Measurements from ENCODE around the gene AGAP1. TPM values are rescaled to one million over a fixed set of nuclear protein-coding genes. Genes with fewer than 3 reads are reported as not detected.

The AGAP1 gene
- total RNA-seq, 6 experiments from 2014 or later, result 14.1 to 16.0 (median 15.1) TPM

DNA sequence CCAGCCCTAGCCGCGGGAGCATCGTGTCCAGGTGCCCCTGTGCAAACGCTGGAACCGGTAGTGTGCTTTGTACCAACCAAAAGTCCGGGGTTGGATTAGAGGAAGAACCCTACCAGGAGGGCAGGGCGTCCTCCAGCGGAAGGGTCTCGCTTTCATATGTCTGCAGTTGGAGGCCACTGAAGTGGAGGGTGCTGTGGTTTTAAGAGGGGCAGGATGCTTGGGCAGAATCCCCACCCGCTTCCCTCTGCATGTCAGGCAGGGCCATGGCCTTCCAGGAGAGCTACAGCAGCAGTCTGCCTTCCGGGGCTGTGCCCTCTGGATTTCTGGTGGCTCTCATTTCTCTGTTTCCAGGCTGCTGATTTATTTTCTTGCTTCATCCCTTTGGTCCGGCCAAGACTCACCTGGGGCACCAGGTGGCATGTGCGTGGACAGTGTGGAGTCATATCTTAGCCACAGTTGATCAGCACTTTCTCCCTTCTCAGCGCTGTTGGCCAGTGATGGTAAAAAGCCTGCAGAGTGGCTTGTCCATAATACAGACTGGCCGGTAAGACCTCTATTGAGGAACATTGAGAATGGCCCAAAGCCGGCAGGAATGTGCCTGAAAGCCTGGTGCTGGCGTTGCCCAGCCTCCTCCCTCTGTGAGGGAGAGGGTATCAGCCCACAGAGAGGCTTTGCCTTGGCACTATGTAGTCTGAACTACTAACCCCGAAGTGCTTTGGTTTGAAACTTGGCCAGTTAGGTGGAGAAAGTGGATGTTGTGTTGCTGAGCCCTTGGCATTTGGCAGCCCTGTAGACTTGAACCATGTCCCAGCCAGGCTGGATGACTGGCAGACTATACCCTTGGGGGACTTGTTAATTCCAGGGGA lies 1.8 kb downstream of the AGAP1 start:
- no peaks in the 10 kb centered on the region for H3K9me3 Mint-ChIP-seq
- H3K27me3 Mint-ChIP-seq (ENCODE audit: insufficient read depth), result no peaks in the 10 kb centered on the region; the same call in none of the 2 replicates
- no peak for DNase-seq
- peaks cover 41% of the 10 kb centered on the region for H3K4me1 Mint-ChIP-seq (ENCODE audit: low read depth)
- TF ChIP-seq, protein P1, sequence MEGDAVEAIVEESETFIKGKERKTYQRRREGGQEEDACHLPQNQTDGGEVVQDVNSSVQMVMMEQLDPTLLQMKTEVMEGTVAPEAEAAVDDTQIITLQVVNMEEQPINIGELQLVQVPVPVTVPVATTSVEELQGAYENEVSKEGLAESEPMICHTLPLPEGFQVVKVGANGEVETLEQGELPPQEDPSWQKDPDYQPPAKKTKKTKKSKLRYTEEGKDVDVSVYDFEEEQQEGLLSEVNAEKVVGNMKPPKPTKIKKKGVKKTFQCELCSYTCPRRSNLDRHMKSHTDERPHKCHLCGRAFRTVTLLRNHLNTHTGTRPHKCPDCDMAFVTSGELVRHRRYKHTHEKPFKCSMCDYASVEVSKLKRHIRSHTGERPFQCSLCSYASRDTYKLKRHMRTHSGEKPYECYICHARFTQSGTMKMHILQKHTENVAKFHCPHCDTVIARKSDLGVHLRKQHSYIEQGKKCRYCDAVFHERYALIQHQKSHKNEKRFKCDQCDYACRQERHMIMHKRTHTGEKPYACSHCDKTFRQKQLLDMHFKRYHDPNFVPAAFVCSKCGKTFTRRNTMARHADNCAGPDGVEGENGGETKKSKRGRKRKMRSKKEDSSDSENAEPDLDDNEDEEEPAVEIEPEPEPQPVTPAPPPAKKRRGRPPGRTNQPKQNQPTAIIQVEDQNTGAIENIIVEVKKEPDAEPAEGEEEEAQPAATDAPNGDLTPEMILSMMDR (IDR thresholded peaks at IDR 0.05), result no peak
- no peaks in the 10 kb centered on the region for H3K36me3 Mint-ChIP-seq (ENCODE audit: low read depth)
- 0 out of 2 replicates have a peak overlapping the region, but pooled peaks have one; percentile 17 for H3K27ac Mint-ChIP-seq
- H3K4me3 Mint-ChIP-seq, result peak overlapping the region; percentile 86

DNA sequence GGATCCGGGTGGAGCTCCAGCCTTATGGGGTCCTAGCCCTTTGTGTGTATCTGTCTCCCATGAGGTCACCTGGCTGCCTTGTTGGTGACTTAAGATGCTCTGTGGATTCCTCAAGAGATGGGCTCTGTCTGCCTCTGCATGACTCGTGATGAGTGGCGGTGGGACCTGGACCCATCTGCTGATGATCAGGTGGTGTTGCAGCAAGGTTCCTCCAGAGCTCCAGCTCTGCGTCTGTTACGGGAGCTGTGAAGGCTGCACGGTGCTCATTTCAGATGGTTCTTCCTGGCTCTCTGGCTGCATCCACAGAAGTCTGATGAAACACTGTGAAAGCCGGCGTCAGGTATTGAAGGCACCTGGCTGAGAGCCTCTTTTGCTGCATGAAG lies 2.4 kb downstream of the AGAP1 start:
- no peak for DNase-seq
- TF ChIP-seq, protein P1 (IDR thresholded peaks at IDR 0.05), result no peak
- Mint-ChIP-seq H3K4me1 (ENCODE audit: low read depth) (peaks cover 47% of the 10 kb centered on the region), H3K36me3 (ENCODE audit: low read depth) (no peaks in the 10 kb centered on the region), H3K4me3 (peak overlapping the region; percentile 86), H3K27me3 (ENCODE audit: insufficient read depth) (no peaks in the 10 kb centered on the region; the same call in 1 of the 2 replicates), H3K9me3 (no peaks in the 10 kb centered on the region), H3K27ac (no peak overlapping the region)

DNA sequence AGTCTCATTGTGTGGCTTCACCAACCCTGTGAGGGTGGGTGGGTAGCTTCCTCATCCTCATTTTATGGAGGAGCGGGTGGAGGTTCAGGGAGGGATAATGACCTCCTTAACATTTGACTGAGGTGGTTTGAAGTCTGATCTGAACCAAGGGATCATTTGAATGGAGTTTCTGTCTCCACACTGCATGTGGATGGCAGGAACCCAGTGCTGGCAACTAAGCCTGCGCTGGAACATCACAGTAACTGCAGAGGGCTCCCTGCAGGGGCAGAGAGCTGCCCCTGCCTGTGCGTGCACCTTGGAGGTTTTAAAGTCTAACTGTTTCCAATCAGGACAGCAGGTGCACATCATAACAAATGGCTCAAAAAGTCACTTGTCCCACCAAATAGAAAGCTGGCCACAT lies 3.3 kb downstream of the AGAP1 start:
- H3K4me3 Mint-ChIP-seq, result no peak overlapping the region

DNA sequence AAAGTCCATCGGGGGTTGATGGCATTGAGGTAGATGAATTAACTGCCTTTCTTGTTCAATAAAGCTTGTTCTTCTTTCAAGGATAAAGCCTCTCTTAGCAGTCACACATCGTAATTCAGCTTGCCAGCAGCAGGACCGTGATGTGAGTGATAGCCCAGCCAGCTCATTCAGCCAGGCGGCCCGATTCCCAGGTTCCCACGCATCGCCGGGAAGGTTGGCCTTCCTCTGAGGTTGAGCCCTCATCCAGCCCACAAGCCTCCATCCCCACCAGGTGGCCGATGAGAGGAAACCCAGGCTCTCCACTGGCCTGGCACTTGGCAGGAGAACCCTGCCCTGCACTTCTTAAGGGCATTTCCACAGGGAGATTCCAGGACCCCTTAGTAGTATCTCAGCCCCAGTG lies 4.7 kb downstream of the AGAP1 start:
- H3K27me3 Mint-ChIP-seq (ENCODE audit: insufficient read depth), result no peaks in the 10 kb centered on the region; the same call in 1 of the 2 replicates
- H3K4me1 Mint-ChIP-seq (ENCODE audit: low read depth), result peaks cover 53% of the 10 kb centered on the region
- no peak overlapping the region for H3K4me3 Mint-ChIP-seq
- TF ChIP-seq, protein P1 (IDR thresholded peaks at IDR 0.05), result 0 out of 2 replicates have a peak, but pooled peaks have one; percentile 15
- no peaks in the 10 kb centered on the region for H3K36me3 Mint-ChIP-seq (ENCODE audit: low read depth)
- H3K27ac Mint-ChIP-seq, result no peak overlapping the region
- DNase-seq, result no peak
- H3K9me3 Mint-ChIP-seq, result no peaks in the 10 kb centered on the region

More for the DNA sequence above, 3.3 kb downstream of the AGAP1 start:
- Mint-ChIP-seq H3K4me1 (ENCODE audit: low read depth) (peaks cover 56% of the 10 kb centered on the region), H3K27me3 (ENCODE audit: insufficient read depth) (no peaks in the 10 kb centered on the region; the same call in 1 of the 2 replicates), H3K9me3 (no peaks in the 10 kb centered on the region), H3K36me3 (ENCODE audit: low read depth) (no peaks in the 10 kb centered on the region), H3K27ac (no peak overlapping the region)
- no peak for DNase-seq
- TF ChIP-seq, protein P1 (IDR thresholded peaks at IDR 0.05), result no peak

DNA sequence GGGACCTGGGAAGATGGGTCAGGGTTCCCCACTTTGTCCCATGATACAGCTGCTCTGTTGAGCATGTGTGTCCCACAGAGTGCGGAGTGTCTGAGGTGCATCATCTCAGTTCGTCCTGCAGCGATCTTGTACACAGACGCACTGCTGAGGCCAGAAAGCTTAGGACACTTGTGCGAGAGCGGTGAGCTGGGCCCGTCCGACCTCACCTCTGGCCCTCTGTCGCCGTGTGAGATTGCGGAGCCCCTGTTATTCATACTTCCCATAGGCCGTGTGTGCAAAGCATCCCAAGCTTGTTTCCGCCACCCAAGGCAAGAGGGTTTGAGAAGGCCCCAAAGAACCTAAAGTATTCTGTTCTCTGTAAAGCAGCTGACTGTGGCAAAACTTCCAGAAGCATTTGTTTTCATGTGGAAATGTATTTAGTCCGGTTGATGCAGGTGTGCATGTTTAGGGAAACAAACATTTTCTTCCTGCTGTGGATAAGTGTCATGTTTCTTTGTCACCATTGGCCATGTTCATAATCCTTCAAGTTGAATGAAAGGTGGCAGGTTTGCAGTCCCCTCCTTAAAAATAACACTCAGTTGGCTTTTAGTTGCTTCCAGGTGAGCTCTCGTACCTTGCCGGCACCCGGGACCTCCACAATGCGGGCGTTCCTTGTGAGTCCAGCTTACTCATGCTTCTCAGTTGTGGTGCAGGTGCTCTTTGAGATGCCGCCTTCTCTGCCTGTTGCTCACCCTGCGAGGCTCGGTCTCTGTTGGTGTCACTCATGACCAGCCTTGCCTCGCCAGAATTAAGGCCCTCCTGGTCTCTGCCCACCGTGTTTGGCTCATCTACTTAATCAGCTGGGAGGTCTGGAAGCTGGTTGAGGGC lies 5.3 kb downstream of the AGAP1 start:
- Mint-ChIP-seq H3K9me3 (no peaks in the 10 kb centered on the region), H3K27me3 (ENCODE audit: insufficient read depth) (no peaks in the 10 kb centered on the region; the same call in 1 of the 2 replicates), H3K4me1 (ENCODE audit: low read depth) (peaks cover 53% of the 10 kb centered on the region), H3K27ac (no peak overlapping the region), H3K4me3 (no peak overlapping the region), H3K36me3 (ENCODE audit: low read depth) (no peaks in the 10 kb centered on the region)
- DNase-seq, result no peak
- TF ChIP-seq, protein P1 (IDR thresholded peaks at IDR 0.05), result no peak

All from HFFc6 (cell line).